ENCODE data around the gene PACRG.
"Not testable (repeated sequence)": the region's sequence is repeated elsewhere in the genome, so short reads cannot be mapped to it uniquely, and the experiment has no call there.

PACRG gene

GRCh38 chr6:163300838-163301237 is 573.1 kb downstream of the PACRG start:
- DNase-seq = no peak

- DNase-seq = no peak
These were observed 574.2 kb downstream of the PACRG start for GRCh38 chr6:163301726-163302635.

- no peak for DNase-seq
These were observed 575.0 kb downstream of the PACRG start for GRCh38 chr6:163302747-163303146.

GRCh38 chr6:163306000-163306399 is 578.2 kb downstream of the PACRG start:
- no peak for DNase-seq

GRCh38 chr6:163308629-163309440 is 581.1 kb downstream of the PACRG start:
- no peak for DNase-seq

- DNase-seq = no peak
These were observed 581.8 kb downstream of the PACRG start for GRCh38 chr6:163309491-163310026.

- no peak for DNase-seq
These were observed 582.6 kb downstream of the PACRG start for GRCh38 chr6:163310096-163310972.

GRCh38 chr6:163310973-163311383 is 583.2 kb downstream of the PACRG start:
- no peak for DNase-seq

- DNase-seq = no peak
These were observed 584.1 kb downstream of the PACRG start for GRCh38 chr6:163311830-163312229.

- DNase-seq = no peak
These were observed 585.8 kb downstream of the PACRG start for GRCh38 chr6:163313566-163313965.

GRCh38 chr6:163313981-163314380 is 586.2 kb downstream of the PACRG start:
- no peak for DNase-seq

- DNase-seq = no peak
These were observed 587.2 kb downstream of the PACRG start for GRCh38 chr6:163314791-163315470.

GRCh38 chr6:163316866-163317495 is 589.2 kb downstream of the PACRG start:
- DNase-seq = not testable (repeated sequence)

- no peak for DNase-seq
These were observed 590.5 kb downstream of the PACRG start for GRCh38 chr6:163318071-163318786.

GRCh38 chr6:163319609-163320366 is 592.0 kb downstream of the PACRG start:
- DNase-seq = no peak

- DNase-seq = no peak
These were observed 592.6 kb downstream of the PACRG start for GRCh38 chr6:163320402-163320801.

- no peak for DNase-seq
These were observed 593.0 kb downstream of the PACRG start for GRCh38 chr6:163320804-163321203.

GRCh38 chr6:163321717-163322116 is 593.9 kb downstream of the PACRG start:
- DNase-seq = no peak

- no peak for DNase-seq
These were observed 595.5 kb downstream of the PACRG start for GRCh38 chr6:163323274-163323673.

- no peak for DNase-seq
These were observed 595.9 kb downstream of the PACRG start for GRCh38 chr6:163323705-163324104.

All from NCI-H1092 treated with DMSO at 0.1 percent for 48 hours (cell line).